C4-2B (cell line): Measurements from ENCODE around the gene SOX5.

Source experiments
- CTCF ChIP-seq: fragments of 450-650 bp; conservative IDR thresholded peaks from 2 replicates; pipeline ENCODE4 v1.5.1; 2017; ENCODE audit warnings: mild to moderate bottlenecking
- ZFX ChIP-seq: fragments of 450-650 bp; IDR thresholded peaks from 2 replicates; pipeline ENCODE4 v1.6.1; 2017

GRCh38 chr12:23535441-23535840, 414.0 kb downstream of the SOX5 start:
- TF ChIP-seq CTCF (no peak), ZFX (no peak)
